Keratinocyte (primary cell): Measurements from ENCODE around the gene SMCO2.

Source experiments
- CTCF ChIP-seq, 3 experiments: IDR thresholded peaks in 1 of 3; conservative IDR thresholded peaks in 1 of 3; optimal IDR thresholded peaks in 1 of 3; 2 replicates in 2 of 3; 3 replicates in 1 of 3; pipeline versions ENCODE3 to v1.5.1; 2011; ENCODE audit warnings: low read length in 3 of 3, mild to moderate bottlenecking in 3 of 3, moderate library complexity in 2 of 3, control low read depth in 1 of 3, inconsistent platforms in 1 of 3; ENCODE audit not compliant: insufficient read depth in 2 of 3; ENCODE audit errors: extremely low read depth in 1 of 3
- EZH2 ChIP-seq: IDR thresholded peaks from one replicate; pipeline ENCODE4 v1.6.1; 2012; ENCODE audit warnings: inconsistent platforms, mild to moderate bottlenecking, low read length, moderate library complexity

- TF ChIP-seq CTCF (optimal IDR thresholded peaks at IDR 0.05 in 1 of 3, IDR thresholded peaks at IDR 0.05 in 1 of 3, conservative IDR thresholded peaks at IDR 0.05 in 1 of 3; ENCODE audit: extremely low read depth in 1 of 3, insufficient read depth in 2 of 3, low read length in 3 of 3) (no peak), EZH2 (no peak)
Measured at GRCh38 chr12:27505109-27505508, 58.6 kb downstream of the SMCO2 start.
